GM18870 (cell line): ENCODE results near the gene SLC22A1.
"Not testable (repeated sequence)": the region's sequence is repeated elsewhere in the genome, so short reads cannot be mapped to it uniquely, and the experiment has no call there.

Experiments
- ATAC-seq: cut with Tn5 transposase; IDR thresholded peaks from one replicate; pipeline ENCODE4 v1.9.1; 2021; ENCODE audit warnings: moderate library complexity; ENCODE audit not compliant: unreplicated experiment

SLC22A1 gene

DNA sequence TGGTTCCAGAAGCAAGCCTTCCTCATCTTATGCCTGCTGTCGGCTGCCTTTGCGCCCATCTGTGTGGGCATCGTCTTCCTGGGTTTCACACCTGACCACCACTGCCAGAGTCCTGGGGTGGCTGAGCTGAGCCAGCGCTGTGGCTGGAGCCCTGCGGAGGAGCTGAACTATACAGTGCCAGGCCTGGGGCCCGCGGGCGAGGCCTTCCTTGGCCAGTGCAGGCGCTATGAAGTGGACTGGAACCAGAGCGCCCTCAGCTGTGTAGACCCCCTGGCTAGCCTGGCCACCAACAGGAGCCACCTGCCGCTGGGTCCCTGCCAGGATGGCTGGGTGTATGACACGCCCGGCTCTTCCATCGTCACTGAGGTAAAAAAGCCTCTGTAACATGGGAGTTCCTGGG, 366 bp downstream of the SLC22A1 start:
- ATAC-seq: no peak

DNA sequence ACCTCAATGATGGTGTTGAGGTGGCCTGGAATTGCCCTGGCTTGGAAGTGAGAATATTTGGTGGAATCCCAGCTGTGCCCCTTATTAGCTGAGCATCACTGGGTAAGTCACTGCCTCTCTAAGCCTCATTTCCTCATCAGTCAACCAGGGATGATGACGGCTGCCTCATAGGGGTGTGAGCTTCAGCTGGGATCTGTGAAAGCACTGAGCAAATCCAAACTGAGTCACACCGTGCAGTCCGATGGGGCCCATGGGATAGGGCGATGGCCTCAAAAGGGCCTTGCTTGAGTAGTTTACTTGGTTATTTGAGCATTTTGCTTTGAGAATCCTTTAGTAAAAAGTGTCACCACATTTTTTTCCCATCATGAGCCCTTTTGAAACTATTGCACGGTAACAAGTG, 1.1 kb downstream of the SLC22A1 start:
- no peak for ATAC-seq

DNA sequence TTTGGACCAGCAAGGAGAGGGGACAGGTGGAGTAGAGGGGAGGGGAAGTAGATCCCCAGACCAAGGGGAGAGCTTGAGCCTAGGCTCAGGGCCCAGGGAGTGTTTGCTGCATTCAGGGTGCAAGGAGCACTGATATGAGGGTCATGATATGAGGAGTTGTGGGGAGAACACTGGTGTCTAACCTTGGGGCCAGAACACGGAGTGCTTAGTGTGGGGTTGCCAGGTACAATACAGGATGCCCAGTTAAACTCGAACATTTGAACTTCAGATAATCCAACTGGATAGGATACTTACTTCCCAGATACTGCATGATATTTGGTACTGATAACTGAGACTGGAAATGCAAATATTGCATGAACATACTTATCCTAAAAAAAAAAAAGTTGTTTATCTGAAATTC, 2.4 kb downstream of the SLC22A1 start:
- ATAC-seq: no peak

DNA sequence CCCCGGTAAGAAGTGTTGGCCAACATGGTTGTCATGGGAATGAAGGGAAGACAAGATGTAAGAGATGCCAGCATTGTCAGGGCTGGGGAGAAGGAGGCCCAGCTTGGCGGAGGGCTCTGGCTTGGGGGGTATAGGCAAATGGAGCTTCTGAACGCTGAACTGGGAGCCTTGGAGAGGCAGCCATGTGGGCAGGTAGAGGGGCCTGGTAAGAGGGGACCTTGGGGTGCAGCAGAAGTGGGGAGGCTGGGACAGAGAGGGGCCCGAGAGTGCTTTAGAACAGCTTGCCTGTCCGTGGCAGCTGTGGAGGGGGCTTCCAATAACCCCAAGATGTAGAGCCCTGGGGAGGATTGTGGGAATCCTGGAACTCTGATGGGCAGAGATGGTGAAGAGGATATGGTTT, 3.0 kb downstream of the SLC22A1 start:
- ATAC-seq: no peak

GRCh38 chr6:160125105-160125504, 3.5 kb downstream of the SLC22A1 start:
- ATAC-seq: not testable (repeated sequence)

- ATAC-seq: no peak
Measured at GRCh38 chr6:160127270-160128124, 5.9 kb downstream of the SLC22A1 start.

- ATAC-seq: no peak
Measured at GRCh38 chr6:160128125-160128683, 6.6 kb downstream of the SLC22A1 start.

GRCh38 chr6:160128879-160129516, 7.4 kb downstream of the SLC22A1 start:
- no peak for ATAC-seq

DNA sequence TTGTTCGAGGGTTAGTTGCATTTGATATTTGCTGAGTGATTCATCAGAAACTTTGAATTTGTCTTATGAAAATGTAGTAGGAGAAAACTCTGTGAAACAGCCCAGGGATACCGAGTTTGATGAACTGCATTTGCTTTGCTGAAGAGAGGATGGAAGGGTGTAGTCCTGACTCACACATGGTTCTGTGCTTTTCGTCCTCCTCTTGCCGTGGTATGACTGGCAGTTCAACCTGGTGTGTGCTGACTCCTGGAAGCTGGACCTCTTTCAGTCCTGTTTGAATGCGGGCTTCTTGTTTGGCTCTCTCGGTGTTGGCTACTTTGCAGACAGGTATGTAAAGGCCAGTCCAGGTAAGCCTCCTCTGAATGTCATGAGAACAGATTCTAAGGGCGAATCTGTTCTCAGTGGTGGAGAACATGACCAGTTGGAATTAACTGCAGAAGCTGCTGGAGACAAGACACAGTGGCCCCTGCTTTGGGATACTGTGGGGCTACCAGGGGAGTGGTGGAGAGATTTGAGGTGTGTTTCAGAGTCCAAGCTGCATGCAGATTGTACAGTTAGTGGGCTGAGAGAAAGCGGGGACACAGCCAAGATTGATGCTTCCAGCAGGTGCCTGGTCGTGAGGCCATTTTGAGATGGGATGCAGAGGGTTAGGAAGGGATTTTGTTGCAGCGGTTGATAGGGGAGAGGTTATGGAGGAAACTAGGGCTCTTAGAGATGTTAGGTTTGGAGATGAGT, 8.4 kb downstream of the SLC22A1 start:
- ATAC-seq: no peak

DNA sequence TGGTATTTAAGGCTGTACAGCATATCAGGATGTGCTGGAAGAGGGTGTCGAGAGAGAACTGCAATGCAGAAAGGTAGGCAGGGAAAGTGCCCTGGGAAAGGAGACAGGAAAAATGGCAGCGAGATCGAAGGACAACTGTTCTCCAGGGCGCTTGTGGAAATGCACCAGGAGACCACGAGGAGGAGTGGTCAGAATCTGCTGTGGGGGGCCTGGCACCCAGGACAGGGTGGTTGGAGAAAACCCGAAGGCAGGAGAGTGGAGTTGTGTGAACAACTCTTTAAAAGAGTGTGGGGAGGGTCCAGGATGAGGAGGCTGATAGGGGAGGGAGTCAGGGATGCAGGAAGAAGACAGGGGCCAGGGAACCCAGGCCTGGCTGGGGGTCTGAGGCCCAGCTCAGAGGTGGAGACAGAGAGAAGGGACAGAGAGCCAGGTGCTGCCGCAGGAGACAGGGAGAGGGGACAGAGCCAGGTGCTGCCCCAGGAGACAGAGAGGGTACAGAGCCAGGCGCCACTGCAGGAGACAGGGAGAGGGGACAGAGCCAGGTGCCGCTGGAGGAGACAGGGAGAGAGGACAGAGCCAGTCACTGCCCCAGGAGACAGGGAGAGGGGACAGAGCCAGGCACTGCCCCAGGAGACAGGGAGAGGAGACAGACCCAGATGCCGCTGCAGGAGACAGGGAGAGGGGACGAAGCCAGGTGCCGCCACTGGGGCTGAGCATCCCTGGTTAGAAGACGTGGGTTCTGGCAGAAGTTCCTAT, 9.3 kb downstream of the SLC22A1 start:
- no peak for ATAC-seq

DNA sequence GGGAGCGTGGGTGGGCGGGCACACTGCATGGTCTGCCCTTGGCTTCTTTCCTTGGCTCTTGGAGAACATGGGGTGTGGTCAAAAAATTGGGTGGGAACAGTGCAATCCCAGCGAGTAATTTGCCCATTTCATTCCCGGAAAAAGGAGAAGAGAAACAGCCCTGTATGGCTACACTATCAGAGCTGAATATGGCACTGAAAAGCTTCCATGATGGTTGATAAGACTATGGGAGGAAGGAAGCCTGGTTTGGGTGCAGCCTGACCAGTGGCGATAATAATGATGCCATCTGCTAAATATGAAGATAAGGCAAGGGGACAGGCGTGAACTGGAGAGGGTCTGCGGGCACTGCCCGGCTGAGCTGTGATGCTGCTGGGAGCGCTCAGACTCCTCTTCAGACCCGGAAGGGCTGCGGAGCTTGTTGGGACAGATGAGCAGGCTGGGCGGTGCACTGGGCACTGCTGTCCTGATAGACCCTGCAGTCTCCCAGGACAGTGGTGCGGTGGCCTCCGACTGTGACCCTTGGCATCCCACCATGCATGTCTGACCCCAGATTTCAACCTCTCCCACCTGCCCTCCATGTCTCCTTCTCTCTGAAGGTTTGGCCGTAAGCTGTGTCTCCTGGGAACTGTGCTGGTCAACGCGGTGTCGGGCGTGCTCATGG, 10.2 kb downstream of the SLC22A1 start:
- ATAC-seq: no peak

GRCh38 chr6:160132297-160132637, 10.7 kb downstream of the SLC22A1 start:
- no peak for ATAC-seq

- no peak for ATAC-seq
Measured at GRCh38 chr6:160132776-160133338, 11.2 kb downstream of the SLC22A1 start.

GRCh38 chr6:160133441-160134336, 12.1 kb downstream of the SLC22A1 start:
- no peak for ATAC-seq

DNA sequence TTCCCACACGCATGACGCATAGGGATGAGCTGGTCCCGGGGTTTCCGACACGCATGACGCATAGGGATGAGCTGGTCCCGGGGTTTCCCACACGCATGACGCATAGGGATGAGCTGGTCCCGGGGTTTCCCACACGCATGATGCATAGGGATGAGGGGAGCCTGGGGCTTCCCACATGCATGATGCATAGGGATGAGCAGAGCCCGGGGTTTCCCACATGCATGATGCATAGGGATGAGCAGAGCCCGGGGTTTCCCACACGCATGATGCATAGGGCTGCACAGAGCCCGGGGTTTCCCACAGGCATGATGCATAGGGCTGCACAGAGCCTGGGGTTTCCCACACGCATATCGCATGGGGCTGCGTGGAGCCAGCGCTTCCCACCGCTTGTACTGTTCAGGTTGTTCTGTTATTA, 12.7 kb downstream of the SLC22A1 start:
- not testable (repeated sequence) for ATAC-seq

GRCh38 chr6:160134779-160135547, 13.3 kb downstream of the SLC22A1 start:
- no peak for ATAC-seq

- no peak for ATAC-seq
Measured at GRCh38 chr6:160135907-160136655, 14.5 kb downstream of the SLC22A1 start.
